ENCODE measurements around the gene FBN2. TPM values are rescaled to one million over a fixed set of nuclear protein-coding genes. Genes with fewer than 3 reads are reported as not detected.
A peak's percentile ranks its signal among the peaks of the same experiment; 100 is the strongest.

FBN2 gene
- total and polyA plus RNA-seq, 2 of the 4 experiments (the other 2 are of a cell fraction): 26.7 to 69.0 TPM

DNA sequence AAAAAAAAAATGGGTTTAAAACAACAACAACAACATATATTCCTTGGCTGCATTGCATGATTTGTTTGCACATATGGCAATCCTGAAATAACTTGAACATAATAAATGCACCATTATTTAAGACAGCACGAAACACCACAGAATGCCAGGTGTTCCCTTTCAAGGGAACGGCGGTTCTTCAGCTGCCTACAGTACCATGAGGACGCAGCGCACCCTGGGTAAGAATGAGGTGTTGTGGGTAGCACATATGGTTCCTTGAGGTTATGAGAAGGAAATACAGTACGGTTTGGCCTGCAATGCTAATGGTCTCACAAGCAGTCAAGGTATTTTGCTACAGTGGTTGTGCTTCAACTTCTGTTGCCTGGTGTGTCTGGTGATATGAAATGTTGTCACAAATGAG lies 279.7 kb downstream of the FBN2 start:
- Histone ChIP-seq H2BK5ac (ENCODE audit: low read depth, low read length, poor library complexity, severe bottlenecking) (no peak overlapping the region), H3K36me3 (ENCODE audit: control insufficient read depth, insufficient read depth, low read length) (peaks cover 31% of the 10 kb centered on the region), H3K14ac (replicated peaks; ENCODE audit: low read depth, low read length) (no peak overlapping the region), H2AFZ (replicated peaks; ENCODE audit: low read length, poor library complexity) (no peak overlapping the region), H3K9me3 (ENCODE audit: control insufficient read depth, insufficient read depth, low read length) (peaks cover 3% of the 10 kb centered on the region; the same call in 1 of the 2 replicates), H3K23ac (ENCODE audit: low read depth, low read length) (no peak overlapping the region), H3K4ac (ENCODE audit: low read depth, low read length) (no peak overlapping the region), H3K18ac (ENCODE audit: low read depth, low read length) (no peak overlapping the region), H3K4me1 (ENCODE audit: control insufficient read depth, insufficient read depth, low read length) (no peaks in the 10 kb centered on the region), H3K79me1 (ENCODE audit: low read depth in 1 of 2, low read length in 2 of 2) (no peaks in the 10 kb centered on the region), H2AK5ac (ENCODE audit: low read depth, low read length) (no peak overlapping the region), H2AK9ac (replicated peaks; ENCODE audit: low read depth, low read length, poor library complexity) (no peak overlapping the region), H4K91ac (ENCODE audit: insufficient read depth, low read depth, low read length) (no peak overlapping the region), H3K4me3 (ENCODE audit: insufficient read depth, low read depth, low read length) (no peak overlapping the region), H3K4me2 (ENCODE audit: low read depth, low read length) (no peak overlapping the region), H2BK15ac (ENCODE audit: low read depth, low read length) (no peak overlapping the region), H2BK120ac (ENCODE audit: low read depth, low read length) (no peak overlapping the region), H3K27me3 (ENCODE audit: control insufficient read depth, insufficient read depth, low read length) (no peaks in the 10 kb centered on the region), H3K9ac (ENCODE audit: low read depth, low read length) (no peak overlapping the region), H4K8ac (ENCODE audit: low read depth in 2 of 2, low read length in 2 of 2) (no peak overlapping the region), H2BK20ac (ENCODE audit: low read depth, low read length) (no peak overlapping the region), H3K9me1 (ENCODE audit: insufficient read depth, low read length) (peaks cover 7% of the 10 kb centered on the region), H4K20me1 (ENCODE audit: insufficient read depth, low read length) (no peaks in the 10 kb centered on the region), H3K56ac (ENCODE audit: extremely low read depth, insufficient read depth, low read length) (no peak overlapping the region), H4K5ac (ENCODE audit: low read depth, low read length) (no peak overlapping the region), H3K27ac (ENCODE audit: insufficient read depth, low read length) (no peak overlapping the region)
- no CpG with 5 or more reads among the region's 6 CpGs for WGBS, 2 experiments (ENCODE audit: extremely low coverage in 2 of 2, insufficient read length in 1 of 2)
- ChIA-PET POLR2A (ENCODE audit: unreplicated experiment) (no interaction called here), CTCF (no interaction called here)
- dilution Hi-C loops (cut with HindIII; ENCODE audit: low sequenced_read_pairs, unreplicated experiment) (no loop called here), intact Hi-C loops (cut with micrococcal nuclease) (no loop called here), in situ Hi-C loops (cut with MboI; ENCODE audit: low sequenced_read_pairs) (no loop called here)
- ATAC-seq (ENCODE audit: low read depth): no peak
- DNase-seq: no peak
- TF ChIP-seq RAD21 (IDR thresholded peaks at IDR 0.05; ENCODE audit: low read length): no peak
- no peak for TF ChIP-seq BHLHE40 (IDR thresholded peaks at IDR 0.05; ENCODE audit: low read depth, low read length)
- TF ChIP-seq MAZ (IDR thresholded peaks at IDR 0.05; ENCODE audit: borderline replicate concordance, low read depth, low read length): no peak
- no peak for TF ChIP-seq CHD1 (IDR thresholded peaks at IDR 0.05; ENCODE audit: low read depth, low read length)
- no peak for TF ChIP-seq SMC3 (IDR thresholded peaks at IDR 0.05; ENCODE audit: low read depth, low read length)
- no peak for TF ChIP-seq CEBPB (IDR thresholded peaks at IDR 0.05; ENCODE audit: low read depth, low read length)
- TSS peak; percentile 92 for BruUV-seq (replicated peaks)
